ENCODE results near the gene PICALM. TPM values are rescaled to one million over a fixed set of nuclear protein-coding genes. Genes with fewer than 3 reads are reported as not detected.

Gene PICALM
- total and polyA plus RNA-seq, 9 of the 15 experiments (the other 6 are each of a cell fraction or from before 2014, with no cell fraction given), result 41.3 to 990 (median 309) TPM

DNA sequence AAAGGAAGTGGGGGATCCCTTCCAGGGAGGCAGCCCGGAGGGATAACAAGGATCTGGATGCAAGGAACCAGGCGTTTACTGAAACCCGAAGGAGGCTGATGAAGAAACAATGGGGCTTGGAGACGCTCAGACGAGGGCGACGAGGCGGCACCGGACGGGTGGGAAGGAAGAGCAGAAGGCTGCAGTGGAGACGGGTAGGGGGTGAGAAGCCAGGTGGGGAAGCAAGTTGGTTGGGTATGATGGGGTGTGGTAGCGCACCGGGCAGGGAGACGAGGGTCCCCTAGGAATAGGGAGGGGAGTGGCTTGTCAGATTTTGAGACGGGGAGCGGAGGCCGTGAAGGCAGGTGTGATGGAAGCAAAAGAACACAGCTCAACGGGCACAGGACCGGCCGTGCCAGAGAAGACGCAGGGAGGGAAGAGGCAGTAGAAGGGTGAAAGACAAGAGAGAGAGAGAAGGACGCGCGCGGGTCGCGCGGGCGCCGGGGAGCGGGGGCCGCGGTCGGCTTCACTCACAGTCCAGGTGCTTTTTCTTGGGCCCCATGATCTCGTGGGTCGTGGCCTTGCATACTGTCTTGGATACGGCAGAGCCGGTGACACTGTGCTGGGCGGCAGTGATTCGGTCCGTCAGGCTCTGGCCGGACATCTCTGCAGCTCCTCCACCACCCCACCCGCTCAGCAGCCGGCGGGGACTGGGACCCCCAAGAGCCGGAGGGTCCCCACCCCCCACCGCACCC lies 579 bp downstream of the PICALM start (continued):
- TF ChIP-seq RBM14 (IDR thresholded peaks at IDR 0.05; ENCODE audit: borderline replicate concordance, insufficient read depth, low read depth, low read length), result no peak
- no peak for TF ChIP-seq ZFP30 (CRISPR knock-in tag; IDR thresholded peaks at IDR 0.05; ENCODE audit: borderline replicate concordance)
- TF ChIP-seq KDM1A (IDR thresholded peaks at IDR 0.05), result no peak
- TF ChIP-seq, protein P1, sequence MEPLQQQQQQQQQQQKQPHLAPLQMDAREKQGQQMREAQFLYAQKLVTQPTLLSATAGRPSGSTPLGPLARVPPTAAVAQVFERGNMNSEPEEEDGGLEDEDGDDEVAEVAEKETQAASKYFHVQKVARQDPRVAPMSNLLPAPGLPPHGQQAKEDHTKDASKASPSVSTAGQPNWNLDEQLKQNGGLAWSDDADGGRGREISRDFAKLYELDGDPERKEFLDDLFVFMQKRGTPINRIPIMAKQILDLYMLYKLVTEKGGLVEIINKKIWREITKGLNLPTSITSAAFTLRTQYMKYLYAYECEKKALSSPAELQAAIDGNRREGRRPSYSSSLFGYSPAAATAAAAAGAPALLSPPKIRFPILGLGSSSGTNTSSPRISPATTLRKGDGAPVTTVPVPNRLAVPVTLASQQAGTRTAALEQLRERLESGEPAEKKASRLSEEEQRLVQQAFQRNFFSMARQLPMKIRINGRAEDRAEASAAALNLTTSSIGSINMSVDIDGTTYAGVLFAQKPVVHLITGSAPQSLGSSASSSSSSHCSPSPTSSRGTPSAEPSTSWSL (CRISPR knock-in tag; IDR thresholded peaks at IDR 0.05; ENCODE audit: borderline replicate concordance), result no peak
- TF ChIP-seq, protein P2, sequence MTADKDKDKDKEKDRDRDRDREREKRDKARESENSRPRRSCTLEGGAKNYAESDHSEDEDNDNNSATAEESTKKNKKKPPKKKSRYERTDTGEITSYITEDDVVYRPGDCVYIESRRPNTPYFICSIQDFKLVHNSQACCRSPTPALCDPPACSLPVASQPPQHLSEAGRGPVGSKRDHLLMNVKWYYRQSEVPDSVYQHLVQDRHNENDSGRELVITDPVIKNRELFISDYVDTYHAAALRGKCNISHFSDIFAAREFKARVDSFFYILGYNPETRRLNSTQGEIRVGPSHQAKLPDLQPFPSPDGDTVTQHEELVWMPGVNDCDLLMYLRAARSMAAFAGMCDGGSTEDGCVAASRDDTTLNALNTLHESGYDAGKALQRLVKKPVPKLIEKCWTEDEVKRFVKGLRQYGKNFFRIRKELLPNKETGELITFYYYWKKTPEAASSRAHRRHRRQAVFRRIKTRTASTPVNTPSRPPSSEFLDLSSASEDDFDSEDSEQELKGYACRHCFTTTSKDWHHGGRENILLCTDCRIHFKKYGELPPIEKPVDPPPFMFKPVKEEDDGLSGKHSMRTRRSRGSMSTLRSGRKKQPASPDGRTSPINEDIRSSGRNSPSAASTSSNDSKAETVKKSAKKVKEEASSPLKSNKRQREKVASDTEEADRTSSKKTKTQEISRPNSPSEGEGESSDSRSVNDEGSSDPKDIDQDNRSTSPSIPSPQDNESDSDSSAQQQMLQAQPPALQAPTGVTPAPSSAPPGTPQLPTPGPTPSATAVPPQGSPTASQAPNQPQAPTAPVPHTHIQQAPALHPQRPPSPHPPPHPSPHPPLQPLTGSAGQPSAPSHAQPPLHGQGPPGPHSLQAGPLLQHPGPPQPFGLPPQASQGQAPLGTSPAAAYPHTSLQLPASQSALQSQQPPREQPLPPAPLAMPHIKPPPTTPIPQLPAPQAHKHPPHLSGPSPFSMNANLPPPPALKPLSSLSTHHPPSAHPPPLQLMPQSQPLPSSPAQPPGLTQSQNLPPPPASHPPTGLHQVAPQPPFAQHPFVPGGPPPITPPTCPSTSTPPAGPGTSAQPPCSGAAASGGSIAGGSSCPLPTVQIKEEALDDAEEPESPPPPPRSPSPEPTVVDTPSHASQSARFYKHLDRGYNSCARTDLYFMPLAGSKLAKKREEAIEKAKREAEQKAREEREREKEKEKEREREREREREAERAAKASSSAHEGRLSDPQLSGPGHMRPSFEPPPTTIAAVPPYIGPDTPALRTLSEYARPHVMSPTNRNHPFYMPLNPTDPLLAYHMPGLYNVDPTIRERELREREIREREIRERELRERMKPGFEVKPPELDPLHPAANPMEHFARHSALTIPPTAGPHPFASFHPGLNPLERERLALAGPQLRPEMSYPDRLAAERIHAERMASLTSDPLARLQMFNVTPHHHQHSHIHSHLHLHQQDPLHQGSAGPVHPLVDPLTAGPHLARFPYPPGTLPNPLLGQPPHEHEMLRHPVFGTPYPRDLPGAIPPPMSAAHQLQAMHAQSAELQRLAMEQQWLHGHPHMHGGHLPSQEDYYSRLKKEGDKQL (CRISPR knock-in tag; IDR thresholded peaks at IDR 0.05; ENCODE audit: borderline replicate concordance), result no peak
- no peak for TF ChIP-seq GATAD2B (IDR thresholded peaks at IDR 0.05; ENCODE audit: borderline replicate concordance)
- TF ChIP-seq FOXP1 (CRISPR knock-in tag; IDR thresholded peaks at IDR 0.05), result no peak
- TF ChIP-seq CC2D1A (IDR thresholded peaks at IDR 0.05), result 0 out of 2 replicates have a peak, but pooled peaks have one; percentile 28
- TF ChIP-seq MCM7 (IDR thresholded peaks at IDR 0.05), result no peak
- no peak; the same call in 1 of the 2 replicates for TF ChIP-seq MYC (IDR thresholded peaks at IDR 0.05; ENCODE audit: low read depth, low read length)
- peak; percentile 38; the same call in 1 of the 2 replicates for TF ChIP-seq MYC (CRISPR knock-in tag; IDR thresholded peaks at IDR 0.05; ENCODE audit: borderline replicate concordance, low read depth)
- TF ChIP-seq TRIM24 (IDR thresholded peaks at IDR 0.05), result peak in 1 of 2 experiments; percentile 25; a peak in 1 of 4 replicates
- TF ChIP-seq RBFOX2 (IDR thresholded peaks at IDR 0.05; ENCODE audit: low read depth, low read length), result peak; percentile 82
- no peak for TF ChIP-seq TAF7 (tag; IDR thresholded peaks at IDR 0.05)
- peak; percentile 58 for TF ChIP-seq POLR2A (conservative IDR thresholded peaks at IDR 0.05)
- TF ChIP-seq TEAD2 (tag; IDR thresholded peaks at IDR 0.05), result no peak
- no peak for TF ChIP-seq NFATC3 (IDR thresholded peaks at IDR 0.05)
- no peak for TF ChIP-seq SAP30 (IDR thresholded peaks at IDR 0.05; ENCODE audit: borderline replicate concordance, insufficient read depth, low read depth, low read length, poor library complexity, severe bottlenecking)
- TF ChIP-seq SIN3A (IDR thresholded peaks at IDR 0.05; ENCODE audit: borderline replicate concordance in 2 of 2, control insufficient read depth in 1 of 2, low read depth in 2 of 2, low read length in 2 of 2), result peak; percentile 9 to 49; a peak in 1 of 4 replicates

Measured in K562 (cell line).